Epithelial cell of proximal tubule (primary cell): ENCODE measurements around the gene LCAT. TPM values are rescaled to one million over a fixed set of nuclear protein-coding genes. Genes with fewer than 3 reads are reported as not detected.

ENCODE experiments used
- DNase-seq: peaks from one replicate; pipeline ENCODE4 v3.0.0-alpha.2; 2011; ENCODE audit warnings: low read depth
- H3K4me3 ChIP-seq: 2 replicates; pipeline ENCODE4 v1.5.1; 2011; ENCODE audit warnings: low read depth, mild to moderate bottlenecking, low read length
- CTCF ChIP-seq: conservative IDR thresholded peaks from 2 replicates; pipeline ENCODE4 v1.5.1; 2012; ENCODE audit warnings: low read depth, mild to moderate bottlenecking, low read length
- total RNA-seq: library from RNA; depleted of rRNA; stranded (reverse); fragments of >200 nt; gene quantifications from 2 replicates; pipeline ENCODE4 v1.2.3, GENCODE V29; 2015

LCAT gene
- total RNA-seq, 1 donor from 2014 or later: 7.5 TPM

GRCh38 chr16:67962135-67962534 lies 18.2 kb upstream of the LCAT start:
- no peak for TF ChIP-seq CTCF
- no peak for DNase-seq

GRCh38 chr16:67961551-67961957 lies 17.6 kb upstream of the LCAT start:
- no peak overlapping the region for H3K4me3 ChIP-seq
- no peak for DNase-seq
- no peak for TF ChIP-seq CTCF

More at GRCh38 chr16:67962135-67962534, 18.2 kb upstream of the LCAT start:
- H3K4me3 ChIP-seq: no peak overlapping the region

GRCh38 chr16:67959536-67960329 lies 15.8 kb upstream of the LCAT start:
- no peak for DNase-seq
- no peak for TF ChIP-seq CTCF
- H3K4me3 ChIP-seq: no peak overlapping the region

DNA sequence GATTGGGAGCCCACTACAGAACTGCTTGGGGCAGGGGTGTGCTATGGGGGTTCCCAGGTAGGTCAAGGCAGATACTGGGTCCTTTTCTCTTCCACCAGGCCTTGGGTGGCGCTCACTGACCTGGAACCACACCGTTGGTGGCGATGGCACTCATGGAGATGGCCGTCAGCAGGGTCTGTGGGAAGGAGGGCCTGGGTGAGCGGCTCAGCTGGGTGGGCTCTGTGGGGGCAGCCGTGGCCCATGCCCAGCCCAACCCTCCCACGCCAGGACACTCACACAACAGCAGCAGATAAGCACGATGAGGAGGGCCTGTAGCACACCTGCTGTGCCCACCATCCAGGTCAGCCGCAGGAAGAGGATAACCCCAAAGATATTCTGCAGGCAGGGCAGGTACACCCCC lies 13.7 kb upstream of the LCAT start:
- no peak for TF ChIP-seq CTCF
- no peak overlapping the region for H3K4me3 ChIP-seq

GRCh38 chr16:67954421-67955196 lies 10.7 kb upstream of the LCAT start:
- H3K4me3 ChIP-seq: no peak overlapping the region
- TF ChIP-seq CTCF: no peak
- no peak for DNase-seq

More for the DNA sequence above, 13.7 kb upstream of the LCAT start:
- no peak for DNase-seq

DNA sequence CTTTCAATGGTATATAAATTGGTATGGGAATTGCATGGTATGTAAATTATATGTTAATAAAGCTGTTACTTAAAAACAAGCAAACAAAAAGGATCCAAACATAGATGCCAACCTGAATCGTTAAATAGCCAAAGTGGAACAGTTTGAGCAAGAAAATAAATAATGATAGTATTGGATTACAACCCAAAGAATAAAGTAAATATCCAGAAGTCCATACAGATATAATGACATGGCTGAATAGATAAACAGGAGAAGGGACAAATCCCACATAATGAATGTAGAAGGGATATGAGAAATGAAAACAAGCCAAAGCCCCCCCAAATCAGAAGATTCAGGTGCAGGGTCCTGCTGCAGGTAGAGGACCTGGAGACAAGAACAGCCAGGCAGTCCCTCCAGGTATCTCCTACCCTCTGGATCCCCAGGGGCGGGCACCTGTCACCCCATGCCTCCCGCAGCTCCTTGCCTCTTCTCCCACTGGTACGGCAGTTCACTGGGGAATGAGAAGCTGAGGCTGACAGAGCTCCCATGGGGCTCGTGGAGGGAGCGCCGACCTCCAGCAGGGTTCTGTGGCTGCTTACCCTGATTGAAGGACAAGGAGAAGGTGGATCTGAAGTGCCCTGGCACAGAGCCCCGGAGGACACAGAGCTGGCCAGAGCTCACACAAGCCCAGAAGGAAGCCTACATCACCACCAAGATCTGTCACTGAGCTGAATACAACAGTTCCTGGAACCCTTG lies 9.9 kb upstream of the LCAT start:
- TF ChIP-seq CTCF: no peak
- DNase-seq: no peak
- no peak overlapping the region for H3K4me3 ChIP-seq
